ENCODE measurements around the gene LRIG1. TPM values are rescaled to one million over a fixed set of nuclear protein-coding genes. Genes with fewer than 3 reads are reported as not detected.

LRIG1 gene
- total and polyA plus RNA-seq, 2 of the 8 experiments (the other 6 are each of a cell fraction or from before 2014, with no cell fraction given), result 78.1 to 88.7 TPM

DNA sequence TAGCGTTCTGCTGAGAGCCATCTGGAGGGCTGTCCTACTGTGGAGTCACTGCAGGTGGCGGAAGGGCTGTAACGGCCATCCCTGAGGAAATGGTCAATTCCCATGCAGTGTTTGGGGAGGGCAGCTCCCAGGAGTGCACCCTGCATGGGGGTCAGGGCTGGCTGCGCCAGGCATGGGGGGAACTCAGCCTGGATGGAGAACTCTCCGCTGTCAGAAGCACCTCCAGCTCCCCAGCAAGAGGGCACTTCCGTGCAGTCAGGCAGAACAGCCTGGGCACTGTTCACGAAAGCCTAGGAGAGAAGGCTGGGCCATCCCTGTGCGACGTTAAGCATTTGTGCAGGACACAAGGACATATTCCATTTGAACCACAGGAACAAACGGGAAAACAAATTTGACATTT lies 105.2 kb downstream of the LRIG1 start (continued):
- TF ChIP-seq, protein P1, sequence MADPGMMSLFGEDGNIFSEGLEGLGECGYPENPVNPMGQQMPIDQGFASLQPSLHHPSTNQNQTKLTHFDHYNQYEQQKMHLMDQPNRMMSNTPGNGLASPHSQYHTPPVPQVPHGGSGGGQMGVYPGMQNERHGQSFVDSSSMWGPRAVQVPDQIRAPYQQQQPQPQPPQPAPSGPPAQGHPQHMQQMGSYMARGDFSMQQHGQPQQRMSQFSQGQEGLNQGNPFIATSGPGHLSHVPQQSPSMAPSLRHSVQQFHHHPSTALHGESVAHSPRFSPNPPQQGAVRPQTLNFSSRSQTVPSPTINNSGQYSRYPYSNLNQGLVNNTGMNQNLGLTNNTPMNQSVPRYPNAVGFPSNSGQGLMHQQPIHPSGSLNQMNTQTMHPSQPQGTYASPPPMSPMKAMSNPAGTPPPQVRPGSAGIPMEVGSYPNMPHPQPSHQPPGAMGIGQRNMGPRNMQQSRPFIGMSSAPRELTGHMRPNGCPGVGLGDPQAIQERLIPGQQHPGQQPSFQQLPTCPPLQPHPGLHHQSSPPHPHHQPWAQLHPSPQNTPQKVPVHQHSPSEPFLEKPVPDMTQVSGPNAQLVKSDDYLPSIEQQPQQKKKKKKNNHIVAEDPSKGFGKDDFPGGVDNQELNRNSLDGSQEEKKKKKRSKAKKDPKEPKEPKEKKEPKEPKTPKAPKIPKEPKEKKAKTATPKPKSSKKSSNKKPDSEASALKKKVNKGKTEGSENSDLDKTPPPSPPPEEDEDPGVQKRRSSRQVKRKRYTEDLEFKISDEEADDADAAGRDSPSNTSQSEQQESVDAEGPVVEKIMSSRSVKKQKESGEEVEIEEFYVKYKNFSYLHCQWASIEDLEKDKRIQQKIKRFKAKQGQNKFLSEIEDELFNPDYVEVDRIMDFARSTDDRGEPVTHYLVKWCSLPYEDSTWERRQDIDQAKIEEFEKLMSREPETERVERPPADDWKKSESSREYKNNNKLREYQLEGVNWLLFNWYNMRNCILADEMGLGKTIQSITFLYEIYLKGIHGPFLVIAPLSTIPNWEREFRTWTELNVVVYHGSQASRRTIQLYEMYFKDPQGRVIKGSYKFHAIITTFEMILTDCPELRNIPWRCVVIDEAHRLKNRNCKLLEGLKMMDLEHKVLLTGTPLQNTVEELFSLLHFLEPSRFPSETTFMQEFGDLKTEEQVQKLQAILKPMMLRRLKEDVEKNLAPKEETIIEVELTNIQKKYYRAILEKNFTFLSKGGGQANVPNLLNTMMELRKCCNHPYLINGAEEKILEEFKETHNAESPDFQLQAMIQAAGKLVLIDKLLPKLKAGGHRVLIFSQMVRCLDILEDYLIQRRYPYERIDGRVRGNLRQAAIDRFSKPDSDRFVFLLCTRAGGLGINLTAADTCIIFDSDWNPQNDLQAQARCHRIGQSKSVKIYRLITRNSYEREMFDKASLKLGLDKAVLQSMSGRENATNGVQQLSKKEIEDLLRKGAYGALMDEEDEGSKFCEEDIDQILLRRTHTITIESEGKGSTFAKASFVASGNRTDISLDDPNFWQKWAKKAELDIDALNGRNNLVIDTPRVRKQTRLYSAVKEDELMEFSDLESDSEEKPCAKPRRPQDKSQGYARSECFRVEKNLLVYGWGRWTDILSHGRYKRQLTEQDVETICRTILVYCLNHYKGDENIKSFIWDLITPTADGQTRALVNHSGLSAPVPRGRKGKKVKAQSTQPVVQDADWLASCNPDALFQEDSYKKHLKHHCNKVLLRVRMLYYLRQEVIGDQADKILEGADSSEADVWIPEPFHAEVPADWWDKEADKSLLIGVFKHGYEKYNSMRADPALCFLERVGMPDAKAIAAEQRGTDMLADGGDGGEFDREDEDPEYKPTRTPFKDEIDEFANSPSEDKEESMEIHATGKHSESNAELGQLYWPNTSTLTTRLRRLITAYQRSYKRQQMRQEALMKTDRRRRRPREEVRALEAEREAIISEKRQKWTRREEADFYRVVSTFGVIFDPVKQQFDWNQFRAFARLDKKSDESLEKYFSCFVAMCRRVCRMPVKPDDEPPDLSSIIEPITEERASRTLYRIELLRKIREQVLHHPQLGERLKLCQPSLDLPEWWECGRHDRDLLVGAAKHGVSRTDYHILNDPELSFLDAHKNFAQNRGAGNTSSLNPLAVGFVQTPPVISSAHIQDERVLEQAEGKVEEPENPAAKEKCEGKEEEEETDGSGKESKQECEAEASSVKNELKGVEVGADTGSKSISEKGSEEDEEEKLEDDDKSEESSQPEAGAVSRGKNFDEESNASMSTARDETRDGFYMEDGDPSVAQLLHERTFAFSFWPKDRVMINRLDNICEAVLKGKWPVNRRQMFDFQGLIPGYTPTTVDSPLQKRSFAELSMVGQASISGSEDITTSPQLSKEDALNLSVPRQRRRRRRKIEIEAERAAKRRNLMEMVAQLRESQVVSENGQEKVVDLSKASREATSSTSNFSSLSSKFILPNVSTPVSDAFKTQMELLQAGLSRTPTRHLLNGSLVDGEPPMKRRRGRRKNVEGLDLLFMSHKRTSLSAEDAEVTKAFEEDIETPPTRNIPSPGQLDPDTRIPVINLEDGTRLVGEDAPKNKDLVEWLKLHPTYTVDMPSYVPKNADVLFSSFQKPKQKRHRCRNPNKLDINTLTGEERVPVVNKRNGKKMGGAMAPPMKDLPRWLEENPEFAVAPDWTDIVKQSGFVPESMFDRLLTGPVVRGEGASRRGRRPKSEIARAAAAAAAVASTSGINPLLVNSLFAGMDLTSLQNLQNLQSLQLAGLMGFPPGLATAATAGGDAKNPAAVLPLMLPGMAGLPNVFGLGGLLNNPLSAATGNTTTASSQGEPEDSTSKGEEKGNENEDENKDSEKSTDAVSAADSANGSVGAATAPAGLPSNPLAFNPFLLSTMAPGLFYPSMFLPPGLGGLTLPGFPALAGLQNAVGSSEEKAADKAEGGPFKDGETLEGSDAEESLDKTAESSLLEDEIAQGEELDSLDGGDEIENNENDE (IDR thresholded peaks at IDR 0.05; ENCODE audit: insufficient replicate concordance, low read length), result no peak
- TF ChIP-seq CREB1 (IDR thresholded peaks at IDR 0.05) (no peak), YY1 (IDR thresholded peaks at IDR 0.05; ENCODE audit: low read depth, low read length) (no peak), RBBP5 (IDR thresholded peaks at IDR 0.05; ENCODE audit: borderline replicate concordance, low read depth, low read length) (no peak), RAD21 (IDR thresholded peaks at IDR 0.05 in 1 of 2, conservative IDR thresholded peaks at IDR 0.05 in 1 of 2; ENCODE audit: low read depth in 2 of 2, low read length in 2 of 2) (no peak)
